ENCODE results near the gene DNM1.

- TF ChIP-seq CTCF (IDR thresholded peaks at IDR 0.05; ENCODE audit: low read length) = no peak
- TF ChIP-seq EZH2 (IDR thresholded peaks at IDR 0.05; ENCODE audit: borderline replicate concordance, low read length) = no peak
Observed at GRCh38 chr9:128262687-128263086, 59.5 kb downstream of the DNM1 start.

Measured in OCI-LY1 (cell line).